GM18868 (cell line): Measurements from ENCODE around the gene OPN1MW2.
A peak's percentile ranks its signal among the peaks of the same experiment; 100 is the strongest.
"Not testable (repeated sequence)": the region's sequence is repeated elsewhere in the genome, so short reads cannot be mapped to it uniquely, and the experiment has no call there.

Experiments used
- ATAC-seq: cut with Tn5 transposase; IDR thresholded peaks from one replicate; pipeline ENCODE4 v1.9.1; 2021; ENCODE audit warnings: mild to moderate bottlenecking, moderate library complexity; ENCODE audit not compliant: unreplicated experiment

The OPN1MW2 gene

GRCh38 chrX:154219456-154219855 lies at the start of gene OPN1MW2:
Gene OPN1MW2, plus strand, starts transcription at chrX:154219756. Its CDS starts 60 bp downstream, at chrX:154219816.
- ATAC-seq = not testable (repeated sequence)

GRCh38 chrX:154172535-154172943 lies 47.0 kb upstream of the OPN1MW2 start:
- not testable (repeated sequence) for ATAC-seq

GRCh38 chrX:154174356-154174755 lies 45.2 kb upstream of the OPN1MW2 start:
- ATAC-seq = not testable (repeated sequence)

- not testable (repeated sequence) for ATAC-seq
Observed at GRCh38 chrX:154182296-154182695, 37.3 kb upstream of the OPN1MW2 start, which contains the start of gene OPN1MW. Gene OPN1MW, plus strand, starts transcription at chrX:154182596. Its CDS starts 82 bp downstream, at chrX:154182678.

GRCh38 chrX:154183794-154184193 lies 35.8 kb upstream of the OPN1MW2 start:
- ATAC-seq = not testable (repeated sequence)

- not testable (repeated sequence) for ATAC-seq
Observed at GRCh38 chrX:154192846-154193245, 26.7 kb upstream of the OPN1MW2 start.

- ATAC-seq = not testable (repeated sequence)
Observed at GRCh38 chrX:154194316-154194715, 25.2 kb upstream of the OPN1MW2 start.

GRCh38 chrX:154196466-154196865 lies 23.1 kb upstream of the OPN1MW2 start:
- ATAC-seq = not testable (repeated sequence)

- ATAC-seq = not testable (repeated sequence)
Observed at GRCh38 chrX:154209670-154210418, 9.7 kb upstream of the OPN1MW2 start.

- not testable (repeated sequence) for ATAC-seq
Observed at GRCh38 chrX:154211057-154211456, 8.5 kb upstream of the OPN1MW2 start.

- ATAC-seq = not testable (repeated sequence)
Observed at GRCh38 chrX:154211499-154211898, 8.1 kb upstream of the OPN1MW2 start.

- ATAC-seq = not testable (repeated sequence)
Observed at GRCh38 chrX:154225292-154225691, 5.7 kb downstream of the OPN1MW2 start.

- not testable (repeated sequence) for ATAC-seq
Observed at GRCh38 chrX:154226706-154227105, 7.2 kb downstream of the OPN1MW2 start.

GRCh38 chrX:154231443-154231842 lies 11.9 kb downstream of the OPN1MW2 start:
- ATAC-seq = not testable (repeated sequence)

- ATAC-seq = not testable (repeated sequence)
Observed at GRCh38 chrX:154233620-154234019, 14.1 kb downstream of the OPN1MW2 start.

- not testable (repeated sequence) for ATAC-seq
Observed at GRCh38 chrX:154238939-154239559, 19.5 kb downstream of the OPN1MW2 start.

- not testable (repeated sequence) for ATAC-seq
Observed at GRCh38 chrX:154239982-154240503, 20.5 kb downstream of the OPN1MW2 start.

GRCh38 chrX:154247377-154248045 lies 28.0 kb downstream of the OPN1MW2 start:
- peak; percentile 68 for ATAC-seq

GRCh38 chrX:154248076-154248475 lies 28.5 kb downstream of the OPN1MW2 start:
- ATAC-seq = not testable (repeated sequence)

- not testable (repeated sequence) for ATAC-seq
Observed at GRCh38 chrX:154257282-154257681, 37.7 kb downstream of the OPN1MW2 start, which contains the start of gene OPN1MW3. Gene OPN1MW3, plus strand, starts transcription at chrX:154257582. Its CDS starts 38 bp downstream, at chrX:154257620.

- ATAC-seq = not testable (repeated sequence)
Observed at GRCh38 chrX:154258711-154259110, 39.2 kb downstream of the OPN1MW2 start.
